Testis (tissue), 2 donors: ENCODE results near the gene GADD45GIP1.

Experiments
- POLR2A ChIP-seq: fragments of 450-650 bp; IDR thresholded peaks from one replicate; pipeline ENCODE4 v1.6.1; 2017; ENCODE audit warnings: antibody characterized with exemption, mild to moderate bottlenecking, moderate library complexity
- TF ChIP-seq, protein P1 (sequence below), 3 experiments: fragments of 450-650 bp in 2 of 3; fragments of 200-600 bp in 1 of 3; sonication (generic) in 1 of 3; IDR thresholded peaks; one replicate each; pipeline ENCODE4 v1.5.1; 2016 to 2019; ENCODE audit warnings: antibody characterized with exemption in 3 of 3, mild to moderate bottlenecking in 2 of 3, moderate library complexity in 1 of 3

DNA sequence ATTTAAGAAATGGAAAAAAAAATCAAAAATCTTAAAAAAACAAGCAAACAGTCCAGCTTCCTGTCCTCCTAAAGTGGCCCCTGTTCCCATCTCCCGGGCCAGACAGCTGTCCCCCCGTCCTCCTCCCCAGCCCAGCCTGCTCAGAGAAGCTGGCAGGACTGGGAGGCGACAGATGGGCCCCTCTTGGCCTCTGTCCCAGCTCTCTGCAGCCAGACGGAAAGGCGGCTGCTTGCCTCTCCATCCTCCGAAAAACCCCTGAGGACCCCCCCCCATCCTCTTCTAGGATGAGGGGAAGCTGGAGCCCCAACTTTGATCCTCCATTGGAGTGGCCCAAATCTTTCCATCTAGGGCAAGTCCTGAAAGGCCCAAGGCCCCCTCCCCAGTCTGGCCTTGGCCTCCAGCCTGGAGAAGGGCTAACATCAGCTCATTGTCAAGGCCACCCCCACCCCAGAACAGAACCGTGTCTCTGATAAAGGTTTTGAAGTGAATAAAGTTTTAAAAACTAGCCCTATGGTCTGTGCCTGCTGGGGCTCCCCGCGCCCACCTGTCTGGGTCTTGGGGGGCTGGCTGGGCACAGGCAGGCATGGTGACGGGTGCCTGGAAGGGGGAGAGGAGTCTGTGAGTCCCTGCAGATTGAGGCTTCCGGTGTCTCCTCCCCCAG, 3.8 kb downstream of the GADD45GIP1 start:
- TF ChIP-seq, protein P1, sequence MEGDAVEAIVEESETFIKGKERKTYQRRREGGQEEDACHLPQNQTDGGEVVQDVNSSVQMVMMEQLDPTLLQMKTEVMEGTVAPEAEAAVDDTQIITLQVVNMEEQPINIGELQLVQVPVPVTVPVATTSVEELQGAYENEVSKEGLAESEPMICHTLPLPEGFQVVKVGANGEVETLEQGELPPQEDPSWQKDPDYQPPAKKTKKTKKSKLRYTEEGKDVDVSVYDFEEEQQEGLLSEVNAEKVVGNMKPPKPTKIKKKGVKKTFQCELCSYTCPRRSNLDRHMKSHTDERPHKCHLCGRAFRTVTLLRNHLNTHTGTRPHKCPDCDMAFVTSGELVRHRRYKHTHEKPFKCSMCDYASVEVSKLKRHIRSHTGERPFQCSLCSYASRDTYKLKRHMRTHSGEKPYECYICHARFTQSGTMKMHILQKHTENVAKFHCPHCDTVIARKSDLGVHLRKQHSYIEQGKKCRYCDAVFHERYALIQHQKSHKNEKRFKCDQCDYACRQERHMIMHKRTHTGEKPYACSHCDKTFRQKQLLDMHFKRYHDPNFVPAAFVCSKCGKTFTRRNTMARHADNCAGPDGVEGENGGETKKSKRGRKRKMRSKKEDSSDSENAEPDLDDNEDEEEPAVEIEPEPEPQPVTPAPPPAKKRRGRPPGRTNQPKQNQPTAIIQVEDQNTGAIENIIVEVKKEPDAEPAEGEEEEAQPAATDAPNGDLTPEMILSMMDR (IDR thresholded peaks at IDR 0.05) = no peak
- TF ChIP-seq POLR2A = no peak
